ENCODE results near the gene PCDH12.

PCDH12 gene

DNA sequence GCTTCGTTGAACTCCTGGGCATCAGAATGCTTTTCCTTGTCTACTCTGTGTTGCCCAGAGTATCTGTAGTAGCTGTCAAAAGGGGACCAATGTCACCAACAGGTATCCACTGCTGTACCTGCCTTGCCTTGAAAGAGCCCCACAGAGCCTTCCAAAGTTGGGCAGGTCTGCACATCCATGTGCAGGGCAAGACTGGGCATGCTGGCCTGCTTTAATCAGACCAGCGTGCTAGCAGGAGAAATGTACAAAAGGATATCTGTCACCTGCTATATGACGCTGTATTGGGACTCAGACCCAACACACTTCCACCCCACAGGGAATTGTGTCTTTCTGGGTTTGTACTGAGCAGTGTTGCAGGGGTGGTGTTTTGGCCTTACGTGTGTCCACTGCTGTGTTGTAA lies 22.5 kb downstream of the PCDH12 start:
- TF ChIP-seq CTCF (IDR thresholded peaks at IDR 0.05; ENCODE audit: control extremely low read depth, extremely low read depth, low read depth, missing control alignments), result no peak
- ChIA-PET CTCF (interaction anchor here (3.7 kb wide), 1 partner anchor 25 kb away, joined by 11 read pairs; no protein-coding TSS in a partner anchor), POLR2A (no interaction called here)
- no peak for DNase-seq (ENCODE audit: extremely low spot score)

GRCh38 chr5:141934099-141934844 lies 23.7 kb downstream of the PCDH12 start:
- POLR2A ChIA-PET, result no interaction called here
- CTCF ChIA-PET, result interaction anchor here (1.1 to 3.7 kb wide), 8 partner anchors 9 to 55 kb away, joined by 3 to 11 read pairs (median 4); partner anchors contain the start of genes DELE1 and RNF14
- DNase-seq (ENCODE audit: extremely low spot score), result no peak
- no peak for TF ChIP-seq CTCF (IDR thresholded peaks at IDR 0.05; ENCODE audit: control extremely low read depth, extremely low read depth, low read depth, missing control alignments)

- POLR2A ChIA-PET, result interaction anchor here (0.6 kb wide), 1 partner anchor 1898 kb away, joined by 3 read pairs; no protein-coding TSS in a partner anchor
- no peak for DNase-seq (ENCODE audit: extremely low spot score)
- CTCF ChIA-PET, result interaction anchor here (1.2 to 3.7 kb wide), 6 partner anchors 10 to 53 kb away, joined by 3 to 11 read pairs (median 4); partner anchors contain the start of genes DELE1 and RNF14
- no peak for TF ChIP-seq CTCF (IDR thresholded peaks at IDR 0.05; ENCODE audit: control extremely low read depth, extremely low read depth, low read depth, missing control alignments)
Observed at GRCh38 chr5:141933151-141933550, 24.9 kb downstream of the PCDH12 start.

DNA sequence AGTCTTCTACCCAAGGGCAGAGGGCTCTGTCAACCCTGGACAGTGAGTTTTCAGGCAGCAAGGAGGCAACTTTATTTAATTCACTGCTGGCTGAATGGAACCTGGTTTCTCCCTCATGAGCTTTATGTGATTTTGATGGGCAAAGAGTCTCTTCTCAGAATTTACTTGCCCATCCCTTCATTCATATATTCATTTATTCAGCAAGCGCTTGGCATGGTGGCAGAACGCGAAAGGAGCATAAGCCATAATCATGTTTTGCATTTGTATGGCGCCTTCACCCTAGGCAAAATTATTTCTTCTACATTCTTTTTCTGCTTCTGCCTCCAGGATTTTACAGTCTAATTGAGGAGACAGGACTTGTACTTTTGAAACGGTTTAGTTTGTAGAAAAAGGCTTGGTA lies 26.3 kb downstream of the PCDH12 start:
- ChIA-PET CTCF (interaction anchor here (0.8 to 2.1 kb wide), 5 partner anchors 11 to 240 kb away, joined by 3 to 8 read pairs (median 4); partner anchors contain the start of gene PCDH1), POLR2A (no interaction called here)
- TF ChIP-seq CTCF (IDR thresholded peaks at IDR 0.05; ENCODE audit: control extremely low read depth, extremely low read depth, low read depth, missing control alignments), result no peak
- no peak for DNase-seq (ENCODE audit: extremely low spot score)

DNA sequence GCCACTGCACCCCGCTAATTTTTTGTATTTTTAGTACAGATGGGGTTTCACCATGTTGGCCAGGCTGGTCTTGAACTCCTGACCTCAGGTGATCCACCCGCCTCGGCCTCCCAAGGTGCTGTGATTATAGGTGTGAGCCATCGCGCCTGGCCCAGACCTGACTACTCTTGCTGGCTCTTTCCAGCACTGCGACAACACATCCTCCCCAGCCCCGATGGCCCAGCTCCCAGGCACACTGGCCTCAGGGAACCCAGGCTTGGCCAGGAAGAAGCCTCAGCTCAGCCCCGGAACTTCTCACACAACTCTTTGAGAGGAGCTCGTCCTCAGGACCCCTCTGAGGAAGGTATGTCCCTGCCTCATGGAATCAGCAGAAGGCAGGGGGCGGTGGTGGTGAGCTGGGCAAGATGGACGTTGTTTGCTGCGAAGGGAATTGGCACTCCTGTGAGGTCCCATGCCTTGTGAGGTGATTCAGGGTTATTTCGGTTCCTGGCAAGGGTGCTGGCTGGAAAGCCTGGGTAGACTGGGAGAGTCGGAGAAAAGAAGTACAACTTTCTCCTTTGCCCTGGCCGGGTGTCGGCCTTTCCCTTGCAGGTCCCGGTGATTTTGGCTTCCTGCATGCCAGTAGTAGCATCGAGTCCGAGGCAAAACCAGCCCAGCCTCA lies 28.5 kb downstream of the PCDH12 start:
- CTCF ChIA-PET, result interaction anchor here (0.7 to 2.1 kb wide), 4 partner anchors 13 to 38 kb away, joined by 3 to 8 read pairs (median 5); no protein-coding TSS in a partner anchor
- no peak for TF ChIP-seq CTCF (IDR thresholded peaks at IDR 0.05; ENCODE audit: control extremely low read depth, extremely low read depth, low read depth, missing control alignments)
- POLR2A ChIA-PET, result no interaction called here
- DNase-seq (ENCODE audit: extremely low spot score), result no peak

- TF ChIP-seq CTCF (IDR thresholded peaks at IDR 0.05; ENCODE audit: control extremely low read depth, extremely low read depth, low read depth, missing control alignments), result no peak
- no peak for DNase-seq (ENCODE audit: extremely low spot score)
- ChIA-PET POLR2A (no interaction called here), CTCF (interaction anchor here (0.8 to 2.6 kb wide), 2 partner anchors 33 to 41 kb away, joined by 3 to 6 read pairs; partner anchors contain the start of gene RNF14)
Observed at GRCh38 chr5:141928051-141928450, 30.0 kb downstream of the PCDH12 start.
